HEK293T (cell line): ENCODE results near the gene NEK5.
"Not testable (repeated sequence)": the region's sequence is repeated elsewhere in the genome, so short reads cannot be mapped to it uniquely, and the experiment has no call there.

Source experiments
- CTCF ChIA-PET: fragments of 350-600 bp; formaldehyde crosslinking; extraction: SDS; loops from one replicate; lab custom pipeline; 2021; ENCODE audit warnings: antibody characterized with exemption, inconsistent platforms; lab: Yijun Ruan, JAX
- POLR2A ChIA-PET: fragments of 350-600 bp; formaldehyde crosslinking; extraction: SDS; loops from one replicate; lab custom pipeline; 2020; ENCODE audit warnings: antibody characterized with exemption, inconsistent platforms; lab: Yijun Ruan, JAX
- DNase-seq: peaks from one replicate; pipeline ENCODE4 v3.0.0; 2012; ENCODE audit warnings: mixed read lengths; ENCODE audit errors: extremely low spot score
- ARNT ChIP-seq: fragments of 450-650 bp; IDR thresholded peaks from 2 replicates; pipeline ENCODE4 v1.6.1; 2017; ENCODE audit warnings: mild to moderate bottlenecking
- BHLHE40 ChIP-seq: fragments of 450-650 bp; IDR thresholded peaks from 2 replicates; pipeline ENCODE4 v1.6.1; 2016; ENCODE audit warnings: mild to moderate bottlenecking, moderate library complexity, borderline replicate concordance
- CTBP1 ChIP-seq: fragments of 450-650 bp; IDR thresholded peaks from 2 replicates; pipeline ENCODE4 v1.6.1; 2016; ENCODE audit warnings: borderline replicate concordance
- ELF4 ChIP-seq: fragments of 450-650 bp; IDR thresholded peaks from 2 replicates; pipeline ENCODE4 v1.6.1; 2017; ENCODE audit warnings: antibody characterized with exemption
- FOXA1 ChIP-seq: fragments of 450-650 bp; IDR thresholded peaks from 2 replicates; pipeline ENCODE4 v1.6.1; 2016; ENCODE audit warnings: mild to moderate bottlenecking
- FOXK2 ChIP-seq: fragments of 450-650 bp; IDR thresholded peaks from 2 replicates; pipeline ENCODE4 v1.6.1; 2016; ENCODE audit warnings: mild to moderate bottlenecking
- FOXM1 ChIP-seq: fragments of 450-650 bp; IDR thresholded peaks from 2 replicates; pipeline ENCODE4 v1.6.1; 2017; ENCODE audit warnings: mild to moderate bottlenecking, borderline replicate concordance
- HDGF ChIP-seq: fragments of 450-650 bp; IDR thresholded peaks from 2 replicates; pipeline ENCODE4 v1.6.1; 2017; ENCODE audit warnings: antibody characterized with exemption, borderline replicate concordance
- L3MBTL2 ChIP-seq: fragments of 450-650 bp; conservative IDR thresholded peaks from 2 replicates; pipeline ENCODE4 v1.6.1; 2016; ENCODE audit warnings: mild to moderate bottlenecking
- LEF1 ChIP-seq: fragments of 450-650 bp; IDR thresholded peaks from 2 replicates; pipeline ENCODE4 v1.6.1; 2017; ENCODE audit warnings: mild to moderate bottlenecking, borderline replicate concordance
- NFRKB ChIP-seq: fragments of 450-650 bp; IDR thresholded peaks from 2 replicates; pipeline ENCODE4 v1.6.1; 2016; ENCODE audit warnings: mild to moderate bottlenecking, moderate library complexity
- PKNOX1 ChIP-seq: fragments of 450-650 bp; IDR thresholded peaks from 2 replicates; pipeline ENCODE4 v1.6.1; 2016
- SP1 ChIP-seq: fragments of 450-650 bp; IDR thresholded peaks from 2 replicates; pipeline ENCODE4 v1.6.1; 2017
- SUZ12 ChIP-seq: fragments of 450-650 bp; IDR thresholded peaks from 2 replicates; pipeline ENCODE4 v1.6.1; 2016; ENCODE audit warnings: mild to moderate bottlenecking
- TARDBP ChIP-seq: fragments of 450-650 bp; IDR thresholded peaks from 2 replicates; pipeline ENCODE4 v1.6.1; 2016
- ZNF384 ChIP-seq: fragments of 450-650 bp; IDR thresholded peaks from 2 replicates; pipeline ENCODE4 v1.6.1; 2016

NEK5 gene

GRCh38 chr13:52096062-52096461 lies 32.8 kb downstream of the NEK5 start:
- ChIA-PET CTCF (no interaction called here), POLR2A (no interaction called here)
- DNase-seq, result no peak
- TF ChIP-seq ZNF384 (no peak), BHLHE40 (no peak), FOXK2 (no peak), FOXA1 (no peak), PKNOX1 (no peak), ARNT (no peak), L3MBTL2 (no peak), ELF4 (no peak), LEF1 (no peak), SUZ12 (no peak), NFRKB (no peak), TARDBP (no peak), SP1 (no peak)

GRCh38 chr13:52092087-52092486 lies 36.8 kb downstream of the NEK5 start:
- no peak for DNase-seq
- no peak for TF ChIP-seq ZNF384
- TF ChIP-seq NFRKB, result no peak
- TF ChIP-seq SP1, result no peak
- TF ChIP-seq ARNT, result no peak
- TF ChIP-seq ELF4, result no peak
- TF ChIP-seq FOXM1, result no peak
- no peak for TF ChIP-seq TARDBP
- no peak for TF ChIP-seq BHLHE40
- no peak for TF ChIP-seq CTBP1
- no peak for TF ChIP-seq FOXK2
- no peak for TF ChIP-seq LEF1
- no peak for TF ChIP-seq SUZ12
- TF ChIP-seq L3MBTL2, result no peak
- TF ChIP-seq FOXA1, result no peak
- TF ChIP-seq HDGF, result no peak
- no peak for TF ChIP-seq PKNOX1
- CTCF ChIA-PET, result no interaction called here
- POLR2A ChIA-PET, result no interaction called here

- TF ChIP-seq TARDBP (no peak), LEF1 (no peak), SUZ12 (no peak), FOXK2 (no peak), NFRKB (no peak), ZNF384 (no peak), PKNOX1 (no peak), FOXA1 (no peak), FOXM1 (no peak), ARNT (no peak), L3MBTL2 (no peak)
- ChIA-PET POLR2A (no interaction called here), CTCF (no interaction called here)
- DNase-seq, result no peak
These were observed 37.4 kb downstream of the NEK5 start for GRCh38 chr13:52091473-52091872.

GRCh38 chr13:52085421-52085820 lies 43.5 kb downstream of the NEK5 start:
- DNase-seq, result no peak
- POLR2A ChIA-PET, result no interaction called here
- no peak for TF ChIP-seq ELF4
- no peak for TF ChIP-seq CTBP1
- no peak for TF ChIP-seq ZNF384
- no peak for TF ChIP-seq FOXK2
- no peak for TF ChIP-seq TARDBP
- no peak for TF ChIP-seq ARNT
- no peak for TF ChIP-seq FOXM1
- no peak for TF ChIP-seq SP1
- TF ChIP-seq FOXA1, result no peak
- no peak for TF ChIP-seq NFRKB
- TF ChIP-seq L3MBTL2, result no peak
- CTCF ChIA-PET, result no interaction called here

GRCh38 chr13:52084981-52085380 lies 43.9 kb downstream of the NEK5 start:
- DNase-seq, POLR2A ChIA-PET, CTCF ChIA-PET: not testable (repeated sequence)

- POLR2A ChIA-PET, result no interaction called here
- CTCF ChIA-PET, result no interaction called here
- no peak for TF ChIP-seq BHLHE40
- TF ChIP-seq SP1, result no peak
- no peak for DNase-seq
These were observed 46.3 kb downstream of the NEK5 start for GRCh38 chr13:52082601-52083000.

- DNase-seq, POLR2A ChIA-PET, CTCF ChIA-PET: not testable (repeated sequence)
These were observed 49.0 kb downstream of the NEK5 start for GRCh38 chr13:52079891-52080290.
